Suppressor macrophage treated with lipopolysaccharide for 4 hours (primary cell): ENCODE results near the gene SMU1.
A peak's percentile ranks its signal among the peaks of the same experiment; 100 is the strongest.

Source experiments
- DNase-seq: peaks from one replicate; pipeline ENCODE4 v3.0.0-alpha.2; 2020

SMU1 gene

GRCh38 chr9:33044162-33044673, 32.3 kb downstream of the SMU1 start:
- peak; percentile 97 for DNase-seq

DNA sequence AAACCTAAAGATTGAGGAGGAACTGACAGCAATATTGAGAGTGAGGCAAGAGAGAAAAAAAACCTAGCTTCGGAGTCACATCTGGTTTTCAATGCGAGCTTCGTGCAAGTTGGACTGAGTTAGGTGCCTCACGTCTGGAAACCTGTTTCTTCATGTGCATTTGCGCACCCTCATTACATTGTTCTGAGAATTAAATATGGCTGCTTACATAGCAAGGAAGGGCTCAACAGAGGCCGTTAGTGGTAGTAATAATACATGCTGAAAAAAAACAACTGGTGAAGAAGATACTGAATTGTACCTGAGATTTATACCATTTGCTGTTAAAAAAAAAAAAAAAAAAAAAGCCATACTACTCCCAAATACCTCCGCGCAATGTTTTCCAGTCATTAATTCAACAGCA, 32.8 kb downstream of the SMU1 start:
- DNase-seq, result no peak

DNA sequence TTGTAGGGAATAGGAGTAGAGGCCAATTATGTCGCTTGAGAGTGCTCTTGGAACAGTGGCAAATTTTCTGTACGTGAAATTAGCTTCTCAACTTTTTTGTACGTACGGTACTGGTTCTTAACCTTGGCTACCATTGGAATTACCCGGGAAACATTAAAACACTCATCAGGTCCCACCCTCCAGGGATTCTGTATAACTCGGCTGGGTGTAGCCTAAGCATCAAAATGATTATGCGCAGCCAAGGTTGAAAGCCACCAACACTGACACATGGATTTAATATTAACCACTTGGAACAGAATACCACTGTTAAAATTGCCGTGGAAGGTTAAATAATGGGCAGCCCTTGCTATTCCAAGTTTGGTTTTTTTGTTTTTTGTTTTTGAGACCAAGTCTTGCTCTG, 34.0 kb downstream of the SMU1 start:
- no peak for DNase-seq

- peak; percentile 81 for DNase-seq
Measured at GRCh38 chr9:33041432-33042188, 34.9 kb downstream of the SMU1 start.

DNA sequence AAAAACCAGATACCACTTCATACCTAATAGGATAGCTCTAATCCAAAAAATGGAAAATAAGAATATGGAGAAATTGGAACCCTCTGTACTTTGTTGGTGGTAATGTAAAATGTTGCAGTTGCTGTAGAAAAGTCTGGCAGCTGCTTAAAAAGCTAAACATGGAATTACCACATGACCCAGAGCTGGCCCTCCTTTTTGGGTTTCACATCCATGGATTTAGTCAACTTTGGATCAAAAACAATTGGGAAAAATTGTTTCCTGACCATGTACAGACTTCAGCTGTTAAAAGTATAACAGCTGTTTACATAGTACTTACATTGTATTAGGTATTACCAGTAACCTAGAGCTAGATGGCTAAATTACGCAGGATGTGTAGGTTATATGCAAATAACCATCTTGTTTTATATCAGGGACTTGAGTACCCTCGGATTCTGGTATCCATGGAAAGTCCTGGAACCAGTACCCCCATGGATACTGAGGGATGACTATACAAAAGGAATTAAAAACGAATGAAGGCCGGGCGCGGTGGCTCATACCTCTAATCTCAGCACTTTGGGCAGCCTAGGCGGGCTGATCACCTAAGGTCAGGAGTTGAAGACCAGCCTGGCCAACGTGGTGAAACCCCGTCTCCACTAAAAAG, 35.6 kb downstream of the SMU1 start:
- DNase-seq, result no peak

DNA sequence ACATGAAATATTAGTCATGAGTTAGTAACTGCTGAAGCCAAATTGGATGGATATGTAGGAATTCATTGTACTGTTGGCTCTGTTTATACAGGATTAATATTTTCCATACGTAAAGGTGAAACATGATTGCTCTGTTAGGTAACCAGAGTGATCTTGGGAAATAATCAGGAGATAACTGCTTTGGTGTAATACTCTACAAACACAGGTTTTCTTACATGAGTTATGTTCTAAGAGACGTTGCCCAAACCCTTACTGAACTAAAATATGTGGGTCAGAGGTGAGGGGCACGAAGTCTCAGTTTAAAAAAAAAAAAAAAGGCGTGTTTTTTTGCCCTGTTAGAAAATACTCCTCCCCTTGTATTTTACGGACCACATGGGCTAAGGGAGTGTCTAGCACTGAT, 43.6 kb downstream of the SMU1 start:
- DNase-seq, result no peak

DNA sequence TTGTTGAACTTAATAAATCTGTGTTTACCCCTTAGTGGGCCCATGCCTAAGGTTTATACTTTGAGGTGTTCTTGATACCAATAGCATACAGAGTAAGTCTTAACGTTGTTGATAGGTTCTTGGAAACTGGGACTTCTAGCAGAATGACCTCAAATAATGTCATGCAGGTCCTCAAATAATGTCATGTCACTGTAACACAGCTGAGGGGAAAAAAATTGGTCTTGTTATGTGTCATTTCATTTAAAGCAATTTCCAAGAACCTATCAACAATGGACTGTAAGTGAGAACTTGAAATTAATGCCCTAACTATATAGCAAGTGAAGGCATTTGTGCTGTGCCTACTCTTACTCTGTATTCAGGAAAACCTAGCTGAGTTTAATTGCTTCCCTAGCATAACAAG, 44.2 kb downstream of the SMU1 start:
- DNase-seq, result no peak

DNA sequence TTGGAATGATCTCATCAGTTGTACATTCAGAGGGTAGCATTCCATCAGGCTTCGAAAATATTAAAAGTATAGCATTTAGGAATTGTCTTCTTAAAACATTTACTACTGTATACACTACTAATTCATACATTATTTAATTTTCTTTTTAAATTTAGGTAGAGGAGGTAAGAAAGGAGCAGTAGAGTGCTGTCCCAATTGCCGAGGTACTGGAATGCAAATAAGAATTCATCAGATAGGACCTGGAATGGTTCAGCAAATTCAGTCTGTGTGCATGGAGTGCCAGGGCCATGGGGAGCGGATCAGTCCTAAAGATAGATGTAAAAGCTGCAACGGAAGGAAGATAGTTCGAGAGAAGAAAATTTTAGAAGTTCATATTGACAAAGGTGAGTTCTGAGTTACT, 46.2 kb downstream of the SMU1 start:
- DNase-seq, result no peak

DNA sequence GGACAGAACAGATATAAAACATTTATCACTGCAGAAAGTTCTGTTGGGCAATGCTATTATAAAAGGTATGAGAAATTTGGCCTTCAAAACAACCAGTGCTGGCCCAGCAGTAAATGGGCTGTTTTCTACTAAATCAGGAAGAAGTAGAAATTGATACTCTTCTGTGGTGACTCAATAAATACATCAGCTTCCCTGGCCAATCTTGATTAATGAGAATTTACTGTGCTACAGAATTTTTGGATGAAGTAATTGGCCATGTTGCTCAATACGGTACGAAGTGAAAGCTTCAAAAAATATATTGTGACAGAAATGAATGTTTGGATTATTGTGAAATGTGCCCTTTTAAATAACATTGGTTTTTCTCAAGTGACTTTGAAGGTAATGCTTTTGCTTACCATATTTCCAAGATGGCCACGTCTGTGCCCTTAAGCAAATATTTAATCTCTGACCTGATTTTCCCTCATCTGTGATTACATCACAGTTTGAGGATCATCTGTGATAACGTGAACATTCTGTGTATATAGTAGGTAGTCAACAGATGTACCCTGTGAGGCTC, 47.2 kb downstream of the SMU1 start:
- DNase-seq, result peak; percentile 91

DNA sequence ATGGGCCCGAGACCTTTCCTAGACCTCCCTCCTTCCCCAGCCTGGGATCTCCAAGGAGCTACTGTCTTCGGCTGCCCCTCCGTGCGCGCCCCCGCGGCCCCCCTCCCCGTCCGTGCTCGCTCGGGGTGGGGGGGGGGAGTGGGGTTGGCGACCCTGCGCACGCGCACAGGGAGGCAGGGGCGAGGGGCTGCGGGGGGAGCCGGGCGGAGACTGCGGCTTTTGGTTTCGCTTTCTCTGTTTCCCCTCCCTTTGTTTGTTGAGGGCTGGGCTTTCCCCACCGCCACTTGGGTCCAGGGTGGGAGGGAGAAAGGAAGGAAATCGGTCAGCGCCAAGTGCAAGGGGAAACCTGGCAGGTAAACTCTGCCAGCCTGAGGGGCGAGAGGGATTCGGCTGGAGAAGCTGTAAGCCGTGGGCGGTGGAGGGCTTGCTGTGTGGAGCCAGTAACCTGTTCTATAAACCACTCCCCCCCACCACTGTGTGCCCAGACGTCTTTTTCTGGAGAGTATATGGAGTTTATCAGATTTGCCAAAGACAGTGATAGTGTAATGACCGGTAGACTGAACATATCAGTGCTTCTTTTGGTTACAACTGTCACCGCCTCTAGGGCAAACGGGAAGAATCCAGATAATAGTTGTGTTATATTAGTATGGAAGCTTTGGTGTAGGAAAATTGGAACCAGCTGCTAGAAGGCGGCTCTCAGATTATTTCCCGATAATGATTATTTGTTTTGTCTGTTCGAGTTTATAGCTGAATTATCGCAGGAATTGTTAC, 50.7 kb downstream of the SMU1 start:
- DNase-seq, result peak; percentile 84

GRCh38 chr9:33024966-33025571, 51.4 kb downstream of the SMU1 start, which contains the start of gene DNAJA1:
Gene DNAJA1 (plus strand): TSS chr9:33025273. CDS start chr9:33026485, 1,212 bp downstream.
- peak; percentile 99 for DNase-seq

GRCh38 chr9:33024126-33024965, 52.1 kb downstream of the SMU1 start:
- no peak for DNase-seq

- no peak for DNase-seq
Measured at GRCh38 chr9:33023661-33024060, 52.8 kb downstream of the SMU1 start.

DNA sequence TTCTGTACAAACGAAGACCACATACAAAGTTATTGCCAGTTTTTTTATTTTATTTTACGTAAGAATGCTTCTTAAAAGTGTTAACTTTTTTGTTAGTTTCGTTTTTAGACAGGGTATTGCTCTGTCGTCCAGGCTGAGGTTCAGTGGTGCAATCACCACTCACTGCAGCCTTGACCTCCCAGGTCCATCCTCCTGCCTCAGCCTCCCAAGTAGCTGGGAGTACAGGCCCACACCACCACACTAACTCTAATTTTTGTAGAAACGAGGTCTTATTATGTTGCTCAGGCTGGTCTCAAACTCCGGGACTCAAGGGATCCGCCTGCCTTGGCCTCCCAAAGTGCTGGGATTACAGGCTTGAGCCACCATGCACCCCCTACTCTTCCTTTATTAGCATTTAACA, 53.7 kb downstream of the SMU1 start:
- no peak for DNase-seq

DNA sequence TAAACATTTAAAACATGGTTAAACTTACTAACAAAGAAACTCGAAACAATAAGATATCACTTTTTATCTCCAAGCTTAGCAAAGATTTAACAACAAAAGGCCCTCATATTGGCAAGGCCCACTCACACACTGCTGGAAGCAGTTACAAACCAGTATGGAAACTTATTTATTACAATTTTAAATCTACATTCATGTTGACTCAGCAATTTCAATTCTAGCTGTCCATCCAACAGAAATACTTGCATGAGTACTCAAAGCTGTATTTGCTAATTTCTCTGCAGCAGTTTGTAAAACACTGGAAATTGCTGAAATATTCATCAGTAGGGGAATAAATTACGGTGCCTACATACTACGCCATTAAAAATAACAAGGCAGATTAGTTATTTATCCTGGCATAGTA, 54.2 kb downstream of the SMU1 start:
- no peak for DNase-seq

- DNase-seq, result no peak
Measured at GRCh38 chr9:33019797-33020196, 56.7 kb downstream of the SMU1 start.

DNA sequence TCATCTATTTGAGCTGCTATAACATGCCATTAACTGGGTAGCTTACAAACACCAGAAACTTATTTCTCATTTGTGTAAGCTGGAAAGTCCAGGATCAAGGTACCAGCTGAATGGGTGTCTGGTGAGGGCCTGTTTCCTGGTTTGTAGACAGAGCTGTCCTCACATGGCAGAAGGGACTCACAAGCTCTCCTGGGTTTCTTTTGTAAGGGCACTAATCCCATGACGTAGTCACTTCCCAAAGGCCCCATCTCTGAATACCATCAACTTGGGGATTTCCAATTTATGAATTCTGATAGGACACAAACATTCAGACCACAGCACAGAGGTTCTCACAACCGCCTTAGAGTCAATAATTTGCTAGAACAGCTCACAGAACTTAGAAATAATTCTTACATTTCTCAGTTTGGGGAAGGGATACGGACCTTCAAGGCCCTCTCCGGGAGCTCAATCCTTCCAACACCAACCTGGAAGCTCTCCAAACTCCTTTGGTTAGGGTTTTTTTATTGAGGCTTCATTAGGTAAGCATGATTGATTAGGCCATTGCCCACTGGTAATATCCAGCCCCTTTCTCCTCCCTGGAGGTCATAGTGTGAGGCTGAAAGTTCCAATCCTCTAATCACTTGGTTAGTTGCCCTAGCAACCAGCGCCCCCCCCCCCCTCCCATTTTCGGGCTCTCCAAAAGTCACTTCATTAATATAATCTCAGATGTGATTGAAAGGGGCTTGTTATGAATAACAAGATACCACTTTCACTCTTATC, 59.0 kb downstream of the SMU1 start:
- DNase-seq, result no peak

- no peak for DNase-seq
Measured at GRCh38 chr9:33014665-33015014, 61.8 kb downstream of the SMU1 start.

GRCh38 chr9:33013962-33014664, 62.4 kb downstream of the SMU1 start:
- DNase-seq, result no peak

DNA sequence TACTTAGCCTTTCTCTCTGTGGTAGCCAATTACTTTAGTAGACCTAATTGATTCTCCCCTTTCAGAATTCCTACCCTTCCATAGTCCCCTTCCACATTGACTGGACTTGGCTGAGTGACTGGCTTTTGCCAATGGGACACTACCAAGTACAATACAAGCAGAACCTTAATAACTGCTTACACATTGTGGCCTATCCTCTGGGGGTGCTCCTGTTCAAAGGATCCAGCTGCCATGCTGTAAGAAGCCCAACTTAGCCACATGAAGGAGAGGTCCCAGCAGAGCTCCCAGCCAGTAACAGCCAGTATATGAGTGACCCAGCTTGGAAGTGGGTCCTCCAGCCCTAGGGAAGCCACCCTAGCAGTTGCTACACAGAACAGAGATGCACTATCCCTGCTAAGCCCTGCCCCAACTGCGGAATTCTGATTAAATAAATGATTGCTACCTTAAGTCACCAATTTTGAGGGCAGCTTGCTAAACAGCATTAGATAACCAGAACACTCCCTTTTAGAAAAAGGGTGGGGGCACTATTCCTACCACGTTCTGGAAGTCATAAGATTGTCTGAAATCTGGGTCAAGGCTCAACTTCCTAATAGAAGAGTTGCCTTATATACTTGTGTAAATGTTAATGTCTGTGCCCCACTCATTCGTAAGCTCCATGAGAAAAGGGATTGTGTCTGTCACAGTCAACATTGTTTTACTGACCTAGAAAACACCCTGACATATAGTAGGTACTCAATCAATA, 64.0 kb downstream of the SMU1 start:
- no peak for DNase-seq
